D341Med (cell line): ENCODE results near the gene DPY19L1.
"Not testable (repeated sequence)": the region's sequence is repeated elsewhere in the genome, so short reads cannot be mapped to it uniquely, and the experiment has no call there.

ENCODE experiments used
- DNase-seq: peaks from one replicate; pipeline ENCODE4 v3.0.0; 2012; ENCODE audit warnings: low spot score

DPY19L1 gene

GRCh38 chr7:34988442-34989125 lies 48.7 kb downstream of the DPY19L1 start:
- DNase-seq: not testable (repeated sequence)

GRCh38 chr7:34985155-34985554 lies 52.1 kb downstream of the DPY19L1 start:
- DNase-seq: not testable (repeated sequence)

- DNase-seq: not testable (repeated sequence)
Measured at GRCh38 chr7:34984140-34984539, 53.1 kb downstream of the DPY19L1 start.

GRCh38 chr7:34982371-34983019 lies 54.8 kb downstream of the DPY19L1 start:
- DNase-seq: no peak

GRCh38 chr7:34979124-34979523 lies 58.2 kb downstream of the DPY19L1 start:
- not testable (repeated sequence) for DNase-seq

- DNase-seq: no peak
Measured at GRCh38 chr7:34973400-34973760, 63.9 kb downstream of the DPY19L1 start.

GRCh38 chr7:34972739-34973399 lies 64.4 kb downstream of the DPY19L1 start:
- not testable (repeated sequence) for DNase-seq

GRCh38 chr7:34967818-34968217 lies 69.5 kb downstream of the DPY19L1 start:
- not testable (repeated sequence) for DNase-seq

- not testable (repeated sequence) for DNase-seq
Measured at GRCh38 chr7:34966504-34966903, 70.8 kb downstream of the DPY19L1 start.

GRCh38 chr7:34958021-34958420 lies 79.3 kb downstream of the DPY19L1 start:
- DNase-seq: no peak

GRCh38 chr7:34952822-34953221 lies 84.5 kb downstream of the DPY19L1 start:
- DNase-seq: no peak

- no peak for DNase-seq
Measured at GRCh38 chr7:34949361-34949760, 87.9 kb downstream of the DPY19L1 start.

GRCh38 chr7:34947427-34947826 lies 89.9 kb downstream of the DPY19L1 start:
- DNase-seq: not testable (repeated sequence)

GRCh38 chr7:34946486-34946885 lies 90.8 kb downstream of the DPY19L1 start:
- no peak for DNase-seq

- not testable (repeated sequence) for DNase-seq
Measured at GRCh38 chr7:34945894-34946477, 91.3 kb downstream of the DPY19L1 start.

GRCh38 chr7:34939175-34939574 lies 98.1 kb downstream of the DPY19L1 start:
- DNase-seq: no peak

- DNase-seq: not testable (repeated sequence)
Measured at GRCh38 chr7:34935735-34936165, 101.5 kb downstream of the DPY19L1 start.

GRCh38 chr7:34931739-34932138 lies 105.5 kb downstream of the DPY19L1 start:
- DNase-seq: no peak

- DNase-seq: not testable (repeated sequence)
Measured at GRCh38 chr7:34929783-34930182, 107.5 kb downstream of the DPY19L1 start.

GRCh38 chr7:34928560-34928959 lies 108.7 kb downstream of the DPY19L1 start:
- DNase-seq: no peak

- peak; percentile 63 for DNase-seq
Measured at GRCh38 chr7:34928052-34928451, 109.2 kb downstream of the DPY19L1 start.

GRCh38 chr7:34920470-34920869 lies 116.8 kb downstream of the DPY19L1 start:
- DNase-seq: not testable (repeated sequence)

- not testable (repeated sequence) for DNase-seq
Measured at GRCh38 chr7:34919038-34919437, 118.2 kb downstream of the DPY19L1 start.
